Sigmoid colon (tissue), 3 donors: ENCODE results near the gene BORCS8.

Experiments
- POLR2A ChIP-seq, 2 donors: fragments of 450-650 bp; IDR thresholded peaks; one replicate each; pipeline ENCODE4 v1.6.1; 2016; ENCODE audit warnings: antibody characterized with exemption in 2 of 2, mild to moderate bottlenecking in 2 of 2, moderate library complexity in 2 of 2
- TF ChIP-seq, protein P1 (sequence below), 4 experiments: fragments of 450-650 bp in 3 of 4; fragments of 200-600 bp in 1 of 4; IDR thresholded peaks; one replicate each; pipeline ENCODE4 v1.5.1; 2016 to 2019; ENCODE audit warnings: antibody characterized with exemption in 4 of 4, mild to moderate bottlenecking in 3 of 4, moderate library complexity in 2 of 4

GRCh38 chr19:19239675-19240074 is 47.7 kb upstream of the BORCS8 start:
- TF ChIP-seq, protein P1, sequence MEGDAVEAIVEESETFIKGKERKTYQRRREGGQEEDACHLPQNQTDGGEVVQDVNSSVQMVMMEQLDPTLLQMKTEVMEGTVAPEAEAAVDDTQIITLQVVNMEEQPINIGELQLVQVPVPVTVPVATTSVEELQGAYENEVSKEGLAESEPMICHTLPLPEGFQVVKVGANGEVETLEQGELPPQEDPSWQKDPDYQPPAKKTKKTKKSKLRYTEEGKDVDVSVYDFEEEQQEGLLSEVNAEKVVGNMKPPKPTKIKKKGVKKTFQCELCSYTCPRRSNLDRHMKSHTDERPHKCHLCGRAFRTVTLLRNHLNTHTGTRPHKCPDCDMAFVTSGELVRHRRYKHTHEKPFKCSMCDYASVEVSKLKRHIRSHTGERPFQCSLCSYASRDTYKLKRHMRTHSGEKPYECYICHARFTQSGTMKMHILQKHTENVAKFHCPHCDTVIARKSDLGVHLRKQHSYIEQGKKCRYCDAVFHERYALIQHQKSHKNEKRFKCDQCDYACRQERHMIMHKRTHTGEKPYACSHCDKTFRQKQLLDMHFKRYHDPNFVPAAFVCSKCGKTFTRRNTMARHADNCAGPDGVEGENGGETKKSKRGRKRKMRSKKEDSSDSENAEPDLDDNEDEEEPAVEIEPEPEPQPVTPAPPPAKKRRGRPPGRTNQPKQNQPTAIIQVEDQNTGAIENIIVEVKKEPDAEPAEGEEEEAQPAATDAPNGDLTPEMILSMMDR (IDR thresholded peaks at IDR 0.05) = no peak
- TF ChIP-seq POLR2A (IDR thresholded peaks at IDR 0.05) = no peak
